T-helper 1 cell treated with Interleukin-12 subunit alpha and Interleukin-12 subunit beta and Interleukin-4 antibody, amounts not matched to agents 30 μg/mL and 1 μg/mL, for 36 hours (primary cell): ENCODE measurements around the gene WIPF1.
A peak's percentile ranks its signal among the peaks of the same experiment; 100 is the strongest.

Experiments used
- H3K27ac Mint-ChIP-seq: one replicate; pipeline ENCODE4 v1.8.0; 2021; ENCODE audit warnings: mild to moderate bottlenecking, mixed read lengths
- H3K27me3 Mint-ChIP-seq: one replicate; pipeline ENCODE4 v1.8.0; 2021; ENCODE audit warnings: low read depth, mixed read lengths
- H3K36me3 Mint-ChIP-seq: one replicate; pipeline ENCODE4 v1.8.0; 2021; ENCODE audit warnings: low read depth, mixed read lengths
- H3K4me1 Mint-ChIP-seq: one replicate; pipeline ENCODE4 v1.8.0; 2021; ENCODE audit warnings: low read depth, mixed read lengths
- H3K4me3 Mint-ChIP-seq: one replicate; pipeline ENCODE4 v1.8.0; 2021; ENCODE audit warnings: mild to moderate bottlenecking, moderate library complexity, mixed read lengths
- H3K9me3 Mint-ChIP-seq: one replicate; pipeline ENCODE4 v1.8.0; 2021; ENCODE audit warnings: mixed read lengths

Gene WIPF1

DNA sequence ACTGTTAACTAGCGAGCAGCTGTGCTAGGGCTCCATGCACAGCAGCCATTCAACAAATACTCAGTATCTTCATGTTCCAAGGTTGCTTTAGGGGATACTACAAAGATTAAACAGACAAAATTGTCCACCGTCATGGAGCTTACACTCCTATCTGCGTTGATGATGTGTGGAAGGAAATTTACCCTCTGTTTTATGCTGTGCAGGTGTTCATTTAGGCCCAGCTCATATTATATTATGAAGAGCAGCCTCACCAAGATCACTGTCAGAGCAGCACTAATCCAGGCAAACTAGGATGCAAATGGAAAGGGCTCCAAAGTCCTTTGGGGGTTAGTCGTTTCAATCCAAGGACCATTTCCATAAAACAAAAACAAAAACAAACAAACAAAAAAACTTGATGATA is 13.4 kb upstream of the WIPF1 start:
- Mint-ChIP-seq H3K27ac (peak overlapping the region; percentile 95), H3K4me1 (peaks cover 86% of the 10 kb centered on the region), H3K9me3 (no peaks in the 10 kb centered on the region), H3K27me3 (no peaks in the 10 kb centered on the region), H3K36me3 (peaks cover 56% of the 10 kb centered on the region), H3K4me3 (peak overlapping the region; percentile 59)

DNA sequence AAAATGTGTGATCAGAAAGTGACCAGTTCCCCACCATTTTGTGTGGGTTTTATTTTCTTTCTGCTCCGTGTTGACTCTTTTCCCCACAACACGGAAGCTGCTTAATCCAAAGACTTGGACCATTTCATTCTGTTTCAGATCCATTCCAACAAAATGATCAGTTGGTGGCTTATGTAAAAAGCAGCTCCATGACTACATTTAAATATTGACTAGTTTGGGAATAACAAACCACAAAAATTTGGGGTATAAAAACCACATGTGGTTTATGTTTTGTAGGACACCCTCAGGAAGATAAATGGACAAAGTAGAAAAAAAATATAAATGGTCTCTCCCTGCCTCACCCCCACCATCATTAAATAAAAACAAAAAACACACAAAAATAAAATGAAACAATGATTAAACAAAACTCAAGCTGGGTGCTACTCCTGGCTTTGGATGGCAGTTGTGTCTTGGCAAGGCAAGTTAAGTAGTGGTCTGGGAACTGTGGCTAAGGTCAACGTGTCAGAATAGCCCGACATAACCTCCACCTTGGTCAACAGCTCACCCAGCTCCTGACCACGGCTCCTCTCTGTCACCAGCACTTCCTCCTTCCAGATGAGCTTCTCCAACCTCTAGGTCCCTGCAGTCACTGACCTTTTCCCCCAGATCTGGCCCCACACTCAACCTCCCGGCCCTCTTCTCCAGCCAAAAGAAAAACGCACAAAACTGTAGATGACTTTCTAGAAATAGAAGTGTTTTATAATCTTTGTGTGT is 12.8 kb upstream of the WIPF1 start:
- H3K36me3 Mint-ChIP-seq: peaks cover 53% of the 10 kb centered on the region
- no peaks in the 10 kb centered on the region for H3K27me3 Mint-ChIP-seq
- H3K9me3 Mint-ChIP-seq: no peaks in the 10 kb centered on the region
- peaks cover 86% of the 10 kb centered on the region for H3K4me1 Mint-ChIP-seq
- H3K4me3 Mint-ChIP-seq: peak overlapping the region; percentile 59
- H3K27ac Mint-ChIP-seq: peak overlapping the region; percentile 95

DNA sequence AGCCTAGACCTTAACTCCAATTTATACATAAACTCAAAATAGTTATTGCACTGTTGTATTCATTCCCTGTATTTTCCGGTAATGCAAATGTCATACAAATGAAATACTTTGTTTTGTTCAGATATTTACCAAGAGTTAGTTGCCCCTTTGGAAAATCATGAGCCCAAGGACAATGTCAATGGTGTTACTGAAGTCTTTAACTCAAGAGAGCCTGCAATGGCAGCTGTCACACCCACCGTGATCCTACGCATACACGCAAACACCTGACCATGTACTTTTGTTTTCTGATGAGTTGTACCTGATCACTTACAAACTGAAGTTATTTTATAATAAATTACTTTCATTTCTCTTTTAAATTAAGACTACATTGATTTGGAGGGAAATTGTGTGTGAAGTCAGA is 11.7 kb upstream of the WIPF1 start:
- Mint-ChIP-seq H3K27ac (peak overlapping the region; percentile 95), H3K36me3 (peaks cover 52% of the 10 kb centered on the region), H3K9me3 (no peaks in the 10 kb centered on the region), H3K27me3 (no peaks in the 10 kb centered on the region), H3K4me1 (peaks cover 85% of the 10 kb centered on the region), H3K4me3 (no peak overlapping the region)

DNA sequence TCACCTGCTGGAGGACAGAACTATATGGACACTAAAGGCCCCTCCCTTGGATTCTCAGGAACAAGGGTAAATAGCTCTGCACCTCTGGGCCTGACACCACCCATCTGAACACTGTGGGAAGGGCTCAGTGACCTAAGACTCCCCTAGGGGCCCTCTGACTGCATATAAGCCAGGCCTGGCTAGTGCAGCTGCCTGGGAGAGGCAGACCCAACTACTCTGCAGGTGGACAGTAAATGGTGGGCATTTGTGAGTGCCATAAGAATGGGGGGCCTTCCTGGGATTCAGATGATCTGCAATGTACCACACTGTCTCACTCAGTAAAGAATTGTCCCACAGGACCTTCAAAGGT is 11.2 kb upstream of the WIPF1 start:
- peaks cover 48% of the 10 kb centered on the region for H3K36me3 Mint-ChIP-seq
- H3K27ac Mint-ChIP-seq: peak overlapping the region; percentile 95
- peak overlapping the region; percentile 27 for H3K4me3 Mint-ChIP-seq
- H3K4me1 Mint-ChIP-seq: peaks cover 82% of the 10 kb centered on the region
- H3K9me3 Mint-ChIP-seq: no peaks in the 10 kb centered on the region
- no peaks in the 10 kb centered on the region for H3K27me3 Mint-ChIP-seq

DNA sequence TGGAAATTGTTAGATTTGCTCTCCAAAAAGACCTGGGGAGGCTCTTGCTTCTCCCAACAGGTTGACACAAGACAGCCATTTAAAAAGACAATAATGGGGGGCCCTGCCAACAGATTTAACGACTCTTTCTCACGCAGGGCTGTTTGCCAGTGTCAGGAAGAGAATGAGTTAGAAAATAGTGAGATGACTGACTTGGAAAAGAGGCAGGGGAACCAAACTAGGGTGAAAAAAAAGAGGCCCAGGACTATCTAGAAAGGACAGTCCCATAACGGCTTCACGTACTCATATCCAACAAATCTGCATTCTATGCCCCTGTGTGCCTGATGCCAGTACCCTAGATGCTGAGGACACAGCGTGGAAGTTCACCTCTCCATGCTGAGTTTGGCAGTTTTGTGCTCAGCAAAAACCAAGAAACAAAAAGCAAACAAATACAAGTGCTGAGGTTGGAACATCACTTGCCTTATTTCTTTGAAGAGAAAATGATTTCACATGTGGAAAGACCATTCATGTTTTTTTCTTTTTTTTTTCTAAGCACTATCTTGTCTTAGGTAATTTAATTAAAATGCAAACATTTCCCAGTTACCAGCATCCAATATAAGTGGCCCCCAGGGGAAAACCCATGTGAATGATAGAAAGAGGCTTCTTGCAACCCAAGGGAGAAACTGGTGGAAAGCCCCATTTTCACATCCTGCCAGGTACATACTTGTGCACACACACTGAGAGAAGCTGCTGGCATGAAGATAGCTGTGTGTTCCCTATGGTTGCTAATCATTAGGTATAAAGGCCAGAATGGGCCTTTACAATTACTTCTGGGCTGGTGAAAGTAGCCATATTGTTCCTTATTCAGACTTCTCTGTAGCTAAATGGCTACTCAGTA is 10.6 kb upstream of the WIPF1 start:
- H3K9me3 Mint-ChIP-seq: no peaks in the 10 kb centered on the region
- peak overlapping the region; percentile 95 for H3K27ac Mint-ChIP-seq
- H3K36me3 Mint-ChIP-seq: peaks cover 48% of the 10 kb centered on the region
- peak overlapping the region; percentile 69 for H3K4me3 Mint-ChIP-seq
- H3K27me3 Mint-ChIP-seq: no peaks in the 10 kb centered on the region
- peaks cover 83% of the 10 kb centered on the region for H3K4me1 Mint-ChIP-seq

DNA sequence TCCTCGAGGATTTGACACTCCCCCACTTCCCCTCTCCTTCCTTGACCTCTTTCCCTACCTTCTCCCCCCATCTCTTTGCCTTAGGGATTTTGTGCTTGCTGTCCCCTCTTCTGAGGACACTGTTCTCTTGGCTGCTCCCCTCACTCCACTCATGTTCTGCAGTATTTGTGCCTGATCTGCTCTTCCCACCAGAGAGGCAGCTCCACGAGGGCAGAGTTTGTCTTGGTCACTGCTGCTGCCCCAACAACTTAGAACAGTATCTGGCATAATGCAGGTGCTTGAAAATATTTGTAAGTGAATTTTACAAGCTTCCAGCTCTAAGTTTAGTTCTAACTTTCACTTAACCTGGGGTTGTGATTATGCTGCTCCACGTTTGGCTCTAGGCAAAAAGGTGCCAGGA is 10.0 kb upstream of the WIPF1 start:
- peak overlapping the region; percentile 69 for H3K4me3 Mint-ChIP-seq
- peaks cover 86% of the 10 kb centered on the region for H3K4me1 Mint-ChIP-seq
- H3K36me3 Mint-ChIP-seq: peaks cover 45% of the 10 kb centered on the region
- no peaks in the 10 kb centered on the region for H3K9me3 Mint-ChIP-seq
- peak overlapping the region; percentile 95 for H3K27ac Mint-ChIP-seq
- no peaks in the 10 kb centered on the region for H3K27me3 Mint-ChIP-seq

DNA sequence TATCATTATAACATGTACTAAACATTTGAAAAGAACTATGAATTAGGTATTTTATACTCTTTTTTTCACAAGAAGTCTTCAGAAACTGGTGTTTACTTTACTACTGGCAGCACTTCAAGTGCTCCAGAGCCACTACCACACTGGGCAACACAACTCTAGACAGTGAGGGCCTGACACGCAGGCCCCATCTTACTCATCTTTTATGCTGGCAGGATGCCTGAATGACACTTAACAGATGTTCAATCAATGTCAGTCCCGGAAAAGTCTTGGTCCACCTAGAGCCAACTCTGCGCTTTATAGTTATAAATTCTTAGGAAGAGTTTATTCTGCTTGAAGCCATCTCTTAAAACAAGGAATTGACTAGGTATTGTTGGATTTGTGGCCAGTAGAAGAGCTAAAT is 8.7 kb upstream of the WIPF1 start:
- Mint-ChIP-seq H3K4me3 (peak overlapping the region; percentile 49), H3K4me1 (peaks cover 87% of the 10 kb centered on the region), H3K9me3 (no peaks in the 10 kb centered on the region), H3K27me3 (no peaks in the 10 kb centered on the region), H3K27ac (peak overlapping the region; percentile 95), H3K36me3 (peaks cover 41% of the 10 kb centered on the region)

DNA sequence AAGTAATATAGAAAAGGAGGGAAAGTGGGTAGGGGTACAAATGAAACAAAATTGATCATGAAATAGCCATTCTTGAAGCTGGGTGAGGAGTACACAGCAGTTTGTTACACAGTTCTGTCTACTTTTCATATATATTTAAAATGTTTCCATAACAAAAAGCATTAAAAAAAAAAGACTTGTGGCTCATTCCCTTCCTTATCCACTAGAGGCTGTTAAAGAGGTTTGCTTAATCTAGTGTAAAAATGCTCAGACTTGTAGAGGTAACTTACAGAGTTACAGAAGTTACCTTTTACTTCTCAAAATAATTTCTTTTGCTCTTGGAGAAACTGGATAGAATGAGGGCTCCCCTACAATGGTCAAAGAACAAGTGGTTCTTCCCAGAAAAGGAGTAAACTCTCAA is 8.1 kb upstream of the WIPF1 start:
- peak overlapping the region; percentile 95 for H3K27ac Mint-ChIP-seq
- peak overlapping the region; percentile 49 for H3K4me3 Mint-ChIP-seq
- peaks cover 37% of the 10 kb centered on the region for H3K36me3 Mint-ChIP-seq
- no peaks in the 10 kb centered on the region for H3K9me3 Mint-ChIP-seq
- H3K27me3 Mint-ChIP-seq: no peaks in the 10 kb centered on the region
- peaks cover 84% of the 10 kb centered on the region for H3K4me1 Mint-ChIP-seq

DNA sequence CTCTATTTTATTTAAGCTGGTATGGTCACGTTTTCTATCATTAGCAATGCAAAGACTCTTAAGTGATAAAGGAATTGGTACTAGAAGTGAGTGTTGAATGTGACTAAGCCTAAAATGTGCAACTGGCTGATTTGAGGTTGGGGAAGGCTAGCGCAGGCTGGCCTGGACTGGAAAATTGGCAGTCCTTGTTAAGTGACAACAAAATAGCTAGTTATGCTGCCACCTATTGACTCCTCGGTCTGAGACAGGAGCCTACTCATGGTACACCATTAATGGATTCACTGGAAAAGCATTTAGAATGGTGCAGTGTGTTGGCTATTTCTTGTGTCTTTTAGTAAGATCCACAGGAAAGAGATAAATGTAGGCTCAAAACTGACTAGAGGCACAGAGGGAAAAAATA is 5.7 kb upstream of the WIPF1 start:
- H3K27me3 Mint-ChIP-seq: no peaks in the 10 kb centered on the region
- no peak overlapping the region for H3K4me3 Mint-ChIP-seq
- H3K9me3 Mint-ChIP-seq: no peaks in the 10 kb centered on the region
- peak overlapping the region; percentile 73 for H3K27ac Mint-ChIP-seq
- peaks cover 81% of the 10 kb centered on the region for H3K4me1 Mint-ChIP-seq
- peaks cover 41% of the 10 kb centered on the region for H3K36me3 Mint-ChIP-seq

DNA sequence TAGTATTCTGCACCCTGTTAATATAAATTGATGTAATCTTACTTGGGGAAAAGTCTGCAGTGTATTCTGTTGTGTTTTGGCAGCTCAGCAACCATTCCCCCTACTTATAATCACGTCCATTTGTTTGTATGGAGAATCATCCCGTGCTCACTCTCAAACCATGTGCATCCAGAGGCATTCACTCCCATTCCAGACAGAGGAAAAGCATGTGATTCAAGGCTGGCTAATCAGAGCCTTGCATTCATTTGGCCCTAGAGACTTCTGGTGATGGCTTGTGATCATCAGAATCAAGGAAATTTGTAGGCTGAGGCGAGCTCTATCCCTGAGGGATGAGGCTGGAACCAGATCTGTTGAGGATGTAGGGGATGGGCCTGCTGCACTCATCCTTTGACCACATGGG is 5.1 kb upstream of the WIPF1 start:
- Mint-ChIP-seq H3K36me3 (peaks cover 42% of the 10 kb centered on the region), H3K27me3 (no peaks in the 10 kb centered on the region), H3K4me1 (peaks cover 79% of the 10 kb centered on the region), H3K27ac (peak overlapping the region; percentile 80), H3K4me3 (peak overlapping the region; percentile 13), H3K9me3 (no peaks in the 10 kb centered on the region)

DNA sequence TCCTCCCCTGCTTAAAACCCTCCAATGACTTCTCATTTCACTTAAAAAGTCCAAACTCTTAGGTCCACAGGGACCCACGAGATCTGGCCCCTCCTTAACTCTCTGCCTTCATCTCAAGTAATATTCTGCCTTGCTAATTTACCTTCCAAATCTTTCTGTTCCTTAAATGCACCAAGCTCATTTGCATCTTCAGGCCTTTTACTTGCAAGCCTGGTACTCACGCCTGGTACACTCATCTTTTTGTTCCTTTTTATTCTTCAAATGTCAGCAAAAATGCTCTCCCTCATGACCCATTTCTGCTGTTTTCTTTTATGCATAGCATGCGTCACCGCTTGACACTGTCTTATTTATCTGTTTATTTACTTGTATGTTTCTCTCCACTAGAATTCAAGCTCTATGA is 2.7 kb upstream of the WIPF1 start:
- H3K4me1 Mint-ChIP-seq: peaks cover 62% of the 10 kb centered on the region
- H3K4me3 Mint-ChIP-seq: peak overlapping the region; percentile 16
- H3K9me3 Mint-ChIP-seq: no peaks in the 10 kb centered on the region
- H3K36me3 Mint-ChIP-seq: peaks cover 51% of the 10 kb centered on the region
- H3K27ac Mint-ChIP-seq: peak overlapping the region; percentile 81
- no peaks in the 10 kb centered on the region for H3K27me3 Mint-ChIP-seq

DNA sequence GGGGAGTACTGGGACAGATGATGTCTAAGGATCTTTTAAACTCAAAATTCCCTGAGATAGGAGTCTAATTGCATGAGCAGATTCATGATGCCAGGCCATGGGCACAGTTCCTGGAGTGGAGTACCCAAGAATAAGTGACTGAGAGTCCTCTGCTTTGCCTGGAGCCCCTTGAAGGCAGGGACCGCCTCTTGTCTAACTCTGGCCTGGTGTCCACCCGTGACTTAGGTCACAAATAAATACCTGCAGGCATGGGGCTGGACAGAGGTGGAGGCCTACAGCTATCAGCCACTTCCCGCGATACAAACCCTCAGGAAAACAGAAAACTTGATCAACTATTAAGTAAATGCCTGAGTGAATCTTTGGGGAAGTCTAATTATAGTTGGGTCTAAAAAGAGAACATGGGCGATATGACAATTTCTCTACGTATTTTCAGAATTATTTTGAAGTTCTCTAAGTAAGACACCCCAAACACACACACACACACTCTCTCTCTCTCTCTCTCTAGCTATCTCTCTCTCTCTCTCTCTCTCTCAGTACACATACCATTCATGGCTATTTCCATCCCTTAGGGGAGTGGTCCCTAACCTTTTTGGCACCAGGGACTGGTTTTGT is 1.8 kb upstream of the WIPF1 start:
- Mint-ChIP-seq H3K36me3 (peaks cover 53% of the 10 kb centered on the region), H3K27me3 (no peaks in the 10 kb centered on the region), H3K4me3 (peak overlapping the region; percentile 74), H3K9me3 (no peaks in the 10 kb centered on the region), H3K4me1 (peaks cover 57% of the 10 kb centered on the region), H3K27ac (peak overlapping the region; percentile 93)

DNA sequence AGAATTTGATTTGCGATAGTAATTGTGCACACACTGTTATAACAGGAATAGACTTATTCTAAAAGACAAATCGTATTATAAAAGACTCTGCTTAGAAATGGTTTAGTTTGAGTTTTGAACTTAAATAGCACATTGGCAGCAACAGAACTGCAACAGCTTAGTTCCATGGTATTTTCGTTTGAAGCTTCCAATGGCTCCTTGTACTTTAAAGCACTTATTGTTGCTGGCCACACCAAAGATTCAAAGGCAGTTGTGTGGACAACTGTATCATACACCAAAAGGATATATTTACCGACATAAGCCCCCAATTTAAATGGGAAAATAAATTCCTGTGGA is 627 bp downstream of the WIPF1 start:
- Mint-ChIP-seq H3K9me3 (no peaks in the 10 kb centered on the region), H3K4me3 (peak overlapping the region; percentile 92), H3K36me3 (peaks cover 59% of the 10 kb centered on the region), H3K27me3 (no peaks in the 10 kb centered on the region), H3K4me1 (peaks cover 53% of the 10 kb centered on the region), H3K27ac (peak overlapping the region; percentile 91)

DNA sequence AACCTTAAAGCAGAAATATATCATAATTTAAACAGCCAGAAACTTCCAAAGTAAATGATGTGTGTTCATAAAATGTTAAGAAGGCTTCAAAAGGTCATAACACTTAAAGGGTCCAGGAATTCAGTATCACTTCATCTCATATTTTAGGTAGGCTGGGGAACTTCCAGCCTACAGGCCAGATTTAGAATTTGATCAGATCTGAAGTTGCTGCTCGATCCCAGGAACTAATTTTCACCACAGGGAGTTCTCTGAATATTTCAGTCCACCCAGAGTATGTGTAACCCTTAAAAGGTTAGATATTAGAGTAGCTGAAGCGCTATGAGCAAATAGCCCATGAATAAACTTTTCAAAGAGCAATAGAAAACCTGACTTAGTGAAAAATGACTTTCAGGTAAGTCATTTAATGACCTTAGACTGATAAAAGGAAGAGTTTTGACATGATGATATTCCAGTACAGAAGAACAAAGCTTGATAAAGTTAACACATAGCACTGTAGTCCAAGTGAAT is 1.7 kb downstream of the WIPF1 start:
- Mint-ChIP-seq H3K4me3 (peak overlapping the region; percentile 92), H3K36me3 (peaks cover 62% of the 10 kb centered on the region), H3K27me3 (no peaks in the 10 kb centered on the region), H3K4me1 (peaks cover 53% of the 10 kb centered on the region), H3K27ac (peak overlapping the region; percentile 91), H3K9me3 (no peaks in the 10 kb centered on the region)
